ENCODE results near the gene PPP1R12C.
"Not testable (repeated sequence)": the region's sequence is repeated elsewhere in the genome, so short reads cannot be mapped to it uniquely, and the experiment has no call there.

Gene PPP1R12C

GRCh38 chr19:55112246-55112776, 5.1 kb downstream of the PPP1R12C start:
- no peak for DNase-seq (ENCODE audit: low read depth, low spot score)

GRCh38 chr19:55111238-55111831, 6.1 kb downstream of the PPP1R12C start:
- DNase-seq (ENCODE audit: low read depth, low spot score) = no peak

DNA sequence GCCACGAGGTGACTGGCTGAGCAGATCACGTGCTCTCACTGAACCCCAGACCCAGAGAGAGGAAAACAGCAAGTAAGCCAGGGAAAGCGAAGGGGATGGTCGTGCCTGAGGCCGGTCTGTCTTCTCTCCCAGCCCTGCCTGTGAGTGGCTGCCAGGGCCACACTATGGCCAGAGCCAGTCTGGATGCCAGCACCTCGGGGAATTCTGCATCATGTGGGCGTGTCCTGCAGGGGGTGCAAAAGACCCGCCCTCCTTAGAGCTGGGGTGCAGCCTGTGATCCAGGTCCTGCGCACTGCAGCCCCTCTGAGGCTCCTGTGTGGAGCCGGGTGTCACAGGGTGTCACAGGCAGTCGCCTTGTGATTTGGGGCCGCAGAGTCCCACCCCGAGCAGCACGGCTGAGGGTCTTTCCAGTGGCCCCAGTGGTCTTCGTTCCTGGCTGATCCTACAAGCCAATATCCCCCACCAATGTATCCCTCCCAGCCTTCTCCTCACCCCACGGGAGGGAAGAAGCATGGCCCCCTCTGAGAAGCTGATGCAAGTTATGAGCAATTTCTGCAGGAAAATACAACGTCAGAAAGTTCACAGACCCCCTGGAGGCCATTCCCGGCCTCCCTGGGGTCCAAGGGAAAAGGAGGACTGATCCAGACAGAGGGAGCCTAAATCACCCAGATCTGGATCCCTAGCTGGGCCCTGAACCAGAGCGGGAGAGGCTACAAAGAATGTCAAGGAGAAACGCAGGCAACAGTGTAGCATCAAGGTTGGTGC, 7.7 kb downstream of the PPP1R12C start:
- DNase-seq (ENCODE audit: low read depth, low spot score) = no peak

DNA sequence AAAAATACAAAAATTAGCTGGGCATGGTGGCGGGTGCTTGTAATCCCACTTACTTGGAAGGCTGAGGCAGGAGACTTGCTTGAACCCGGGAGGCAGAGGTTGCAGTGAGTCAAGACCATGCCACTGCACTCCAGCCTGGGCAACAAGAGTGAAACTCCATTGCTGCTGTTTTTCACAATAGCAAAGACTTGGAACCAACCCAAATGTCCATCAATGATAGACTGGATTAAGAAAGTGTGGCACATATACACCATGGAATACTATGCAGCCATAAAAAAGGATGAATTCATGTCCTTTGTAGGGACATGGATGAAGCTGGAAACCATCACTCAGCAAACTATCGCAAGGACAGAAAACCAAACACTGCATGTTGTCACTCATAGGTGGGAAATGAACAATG, 10.2 kb downstream of the PPP1R12C start:
- not testable (repeated sequence) for DNase-seq (ENCODE audit: low read depth, low spot score)

GRCh38 chr19:55106591-55106990, 10.8 kb downstream of the PPP1R12C start:
- no peak for DNase-seq (ENCODE audit: low read depth, low spot score)

GRCh38 chr19:55105237-55105636, 12.2 kb downstream of the PPP1R12C start:
- DNase-seq (ENCODE audit: low read depth, low spot score) = no peak

- DNase-seq (ENCODE audit: low read depth, low spot score) = no peak
Measured at GRCh38 chr19:55103190-55103589, 14.2 kb downstream of the PPP1R12C start.

- no peak for DNase-seq (ENCODE audit: low read depth, low spot score)
Measured at GRCh38 chr19:55101261-55101660, 16.2 kb downstream of the PPP1R12C start.

- no peak for DNase-seq (ENCODE audit: low read depth, low spot score)
Measured at GRCh38 chr19:55099557-55100506, 17.6 kb downstream of the PPP1R12C start.

DNA sequence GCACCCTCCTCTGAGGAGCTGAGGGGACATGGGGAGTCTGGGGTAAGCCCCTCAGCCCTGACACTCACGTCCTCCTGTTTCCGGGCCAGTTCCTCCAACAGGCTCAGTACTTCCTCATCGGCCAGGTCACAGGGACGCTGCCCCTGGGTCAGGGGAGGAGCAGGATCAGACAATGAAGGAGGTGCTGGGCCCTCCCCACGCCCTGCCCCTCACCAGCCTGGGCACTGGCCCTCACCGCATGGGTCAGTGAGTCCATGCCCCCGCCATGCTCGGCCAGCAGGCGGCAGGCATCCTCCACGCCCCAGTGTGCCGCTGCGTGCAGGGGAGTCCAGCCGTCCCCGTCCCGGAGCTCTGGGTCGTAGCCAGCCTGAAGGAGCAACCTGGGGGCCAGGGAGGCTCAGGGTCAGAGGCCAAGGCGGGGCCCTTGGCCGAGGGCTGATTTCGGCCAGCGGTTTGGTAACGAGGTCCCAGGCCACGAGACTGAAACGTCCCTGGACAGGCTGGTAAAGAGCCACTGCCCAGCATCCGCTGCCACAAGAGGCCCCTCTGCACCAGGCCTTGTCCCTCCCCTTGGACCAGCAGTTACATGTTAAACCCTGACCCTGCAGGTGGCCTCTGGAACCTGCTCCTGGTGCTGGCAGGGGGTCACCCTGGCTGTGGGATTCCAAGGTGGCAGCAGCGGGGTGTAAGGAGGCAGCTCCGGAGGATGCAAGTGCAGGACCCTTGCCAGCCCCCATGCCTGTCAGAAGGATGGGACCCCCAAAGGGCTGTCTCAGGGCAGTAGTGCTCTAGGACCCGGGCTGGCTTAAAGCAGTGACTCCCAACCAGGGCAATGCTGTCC, 18.5 kb downstream of the PPP1R12C start:
- no peak for DNase-seq (ENCODE audit: low read depth, low spot score)

GRCh38 chr19:55097864-55098715, 19.3 kb downstream of the PPP1R12C start:
- DNase-seq (ENCODE audit: low read depth, low spot score) = no peak

GRCh38 chr19:55096061-55096701, 21.3 kb downstream of the PPP1R12C start:
- DNase-seq (ENCODE audit: low read depth, low spot score) = no peak

DNA sequence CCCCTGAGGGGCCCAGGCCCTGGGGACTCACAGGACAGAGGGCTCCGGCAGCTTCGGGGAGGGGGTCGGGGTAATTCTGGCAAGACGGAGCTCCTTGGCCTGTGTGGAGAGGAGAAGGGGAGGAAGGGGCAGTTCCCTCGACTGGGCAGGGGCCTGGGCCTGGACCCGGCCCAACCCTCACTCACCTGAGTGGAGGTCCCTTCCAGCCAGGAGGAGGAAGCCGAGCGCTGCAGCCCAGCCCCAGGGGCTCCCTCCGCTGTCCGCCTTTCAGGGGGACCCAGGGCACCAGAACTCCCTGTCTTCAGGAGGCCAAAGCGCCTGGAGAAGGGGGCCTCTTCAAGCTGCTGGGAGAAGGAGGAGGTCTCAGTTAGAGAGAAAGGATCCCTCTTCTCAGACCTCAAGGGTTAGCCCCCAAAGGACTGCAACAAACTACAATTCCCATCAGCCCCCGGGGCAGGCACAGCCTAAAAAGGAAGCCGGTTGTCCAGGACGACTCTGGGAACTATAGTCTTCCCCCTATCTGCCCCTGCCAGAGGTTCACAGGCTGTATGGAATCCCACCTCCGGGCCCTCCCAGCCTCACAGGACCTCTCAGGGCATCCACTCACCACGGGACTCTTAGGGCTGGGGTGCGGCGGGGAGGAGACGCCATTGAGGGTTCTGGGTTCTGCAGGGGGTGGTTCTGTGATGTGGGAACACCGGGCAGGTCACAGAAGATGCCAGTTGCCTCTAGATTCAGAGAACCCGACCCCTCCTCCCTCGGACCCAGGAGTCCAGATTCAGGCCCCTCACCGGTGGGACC, 22.0 kb downstream of the PPP1R12C start:
- DNase-seq (ENCODE audit: low read depth, low spot score) = no peak

GRCh38 chr19:55094456-55095259, 22.8 kb downstream of the PPP1R12C start:
- no peak for DNase-seq (ENCODE audit: low read depth, low spot score)

DNA sequence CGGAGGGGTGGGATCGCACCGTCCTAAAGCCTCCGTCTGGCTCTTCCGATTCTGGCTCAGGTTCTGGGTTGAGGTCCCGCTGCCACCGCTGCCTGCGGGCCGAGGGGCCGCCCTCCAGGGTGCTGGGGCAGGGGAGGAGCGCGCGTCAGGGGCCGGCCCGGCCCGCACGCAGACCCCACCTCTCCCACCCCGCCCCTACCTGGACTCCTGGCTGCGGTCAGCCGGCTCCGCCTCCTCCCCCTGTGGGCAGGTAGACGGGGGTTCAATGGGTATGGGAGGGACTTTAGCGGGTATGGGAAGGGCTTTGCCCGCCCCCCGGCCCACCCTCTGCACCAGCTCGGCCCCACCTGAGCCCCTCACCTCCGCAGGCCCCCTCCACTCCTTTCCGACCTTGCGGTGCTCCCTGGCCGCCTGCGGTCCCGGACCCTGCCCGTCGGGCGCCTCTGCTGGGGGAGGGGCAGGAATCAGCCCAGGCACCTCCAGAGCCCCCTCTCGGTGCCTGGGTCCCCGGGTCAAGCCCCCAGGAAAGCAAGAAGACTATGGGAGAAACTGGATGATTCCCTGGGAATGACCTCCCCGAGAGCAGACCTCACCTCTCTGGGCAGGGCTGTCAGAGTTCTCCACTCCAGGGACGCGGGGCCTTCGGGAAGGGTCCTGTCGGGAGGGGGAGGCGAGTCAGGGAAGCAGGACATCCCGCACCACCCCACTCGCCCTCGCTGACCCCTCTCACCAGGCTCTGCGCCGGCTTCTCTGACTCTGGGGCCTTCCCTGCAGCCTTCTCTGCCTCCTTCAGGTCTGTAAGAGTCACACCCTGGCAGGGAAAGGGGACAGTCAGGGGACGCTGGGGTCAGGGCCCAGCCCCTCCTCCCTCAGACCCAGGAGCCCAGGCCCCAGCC, 24.8 kb downstream of the PPP1R12C start:
- no peak for DNase-seq (ENCODE audit: low read depth, low spot score)

DNA sequence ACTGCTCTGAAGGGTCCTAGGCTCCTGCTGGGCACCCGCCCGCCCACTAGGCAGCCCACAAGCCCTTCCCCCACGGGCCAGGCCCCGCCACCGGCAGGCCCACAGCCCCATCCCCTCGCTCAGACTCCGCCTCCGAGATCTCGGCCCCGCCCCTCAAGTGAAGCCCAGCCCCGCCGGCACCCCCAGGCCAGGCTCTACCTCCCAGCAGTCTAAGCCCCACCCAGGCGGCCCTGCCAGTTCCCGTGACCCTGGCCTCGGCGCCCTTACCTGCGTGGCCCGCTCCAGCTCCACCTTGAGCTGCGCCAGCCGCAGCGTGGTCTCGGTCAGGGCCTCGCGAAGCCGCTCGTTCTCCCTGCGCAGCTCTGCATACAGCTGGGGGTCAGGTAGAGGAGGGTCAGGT, 25.5 kb downstream of the PPP1R12C start:
- DNase-seq (ENCODE audit: low read depth, low spot score) = no peak
